ENCODE results near the gene CXorf58. TPM values are rescaled to one million over a fixed set of nuclear protein-coding genes. Genes with fewer than 3 reads are reported as not detected.
"Not testable (repeated sequence)": the region's sequence is repeated elsewhere in the genome, so short reads cannot be mapped to it uniquely, and the experiment has no call there.

Gene CXorf58, protein sequence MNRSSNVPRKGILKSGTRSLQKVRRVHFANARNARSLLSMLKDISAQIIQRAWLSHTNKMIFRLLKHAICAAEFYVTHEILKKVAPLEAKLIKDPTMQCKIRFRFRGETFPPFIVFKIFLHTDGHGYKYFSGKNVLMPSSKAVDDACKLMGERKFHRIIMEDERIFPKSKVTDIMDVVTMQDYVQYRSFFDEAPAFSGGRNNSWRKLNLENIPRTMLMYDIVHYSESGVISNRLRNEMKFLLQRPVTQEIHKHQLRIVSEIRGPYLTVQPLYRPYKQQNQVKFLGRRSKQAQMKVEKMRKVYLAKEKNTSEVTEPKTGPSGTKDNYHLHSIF
- polyA plus RNA-seq (2013, experiment 1 of 2) = not detected
- polyA plus RNA-seq (2013, experiment 2 of 2) = not detected

DNA sequence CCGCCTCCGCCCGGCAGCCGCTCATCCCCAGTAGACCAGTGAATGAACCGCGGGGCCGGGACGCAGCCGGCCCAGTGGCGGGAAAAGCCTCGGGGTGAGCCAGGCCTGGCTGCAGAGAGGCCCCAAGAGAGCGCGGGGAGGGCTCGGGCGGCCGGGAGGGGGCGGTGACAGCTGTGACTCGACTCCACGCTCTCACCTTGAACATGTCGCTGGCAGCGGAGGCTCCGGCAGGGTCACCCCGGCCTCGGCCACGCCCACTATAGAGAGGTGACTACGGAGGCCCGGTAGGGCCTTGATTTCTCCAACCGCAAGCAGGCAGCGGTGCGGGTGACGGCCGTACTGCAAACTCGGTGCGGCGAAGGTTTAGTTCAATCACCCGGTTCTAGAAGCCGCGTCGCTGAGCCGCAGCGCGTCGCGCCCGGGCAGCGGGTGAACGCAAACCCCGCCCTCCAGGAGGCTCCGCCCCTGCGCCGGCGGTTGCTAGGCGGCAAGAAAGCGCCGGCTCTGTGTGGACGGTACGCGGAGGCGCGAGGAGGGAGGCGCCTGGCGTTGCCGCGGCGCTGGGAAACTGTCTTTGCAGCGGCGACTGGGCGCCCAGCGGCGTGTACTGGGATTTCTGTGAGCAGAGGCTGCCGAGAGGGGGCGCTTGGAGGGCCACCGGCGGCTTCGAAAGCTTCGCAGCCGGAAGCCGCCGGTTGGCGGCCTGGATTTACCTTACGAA is at the start of gene CXorf58, which contains the start of gene APOO:
TSS of gene CXorf58 (plus strand) at position 509 of the 721 bp plus-strand sequence. CDS start 2,297 bp downstream, outside the sequence.
TSS of gene APOO (minus strand) at position 441 of the 721 bp plus-strand sequence. CDS start at position 205, 236 bp downstream.
- under 1% methylated on average over 70 of the region's 81 CpGs for WGBS

GRCh38 chrX:23859238-23859637 is 48.6 kb upstream of the CXorf58 start:
- not testable (repeated sequence) for H2AFZ ChIP-seq (ENCODE audit: low read depth, low read length); H4K8ac ChIP-seq (ENCODE audit: low read length); H3K23ac ChIP-seq (ENCODE audit: low read length in 2 of 2); H3K4me1 ChIP-seq (ENCODE audit: control insufficient read depth, insufficient read depth, low read depth, low read length); H3K9me3 ChIP-seq (ENCODE audit: control insufficient read depth, low read length); H3K4me3 ChIP-seq (ENCODE audit: insufficient read depth in 1 of 2, low read depth in 1 of 2, low read length in 2 of 2); H2AK5ac ChIP-seq (ENCODE audit: low read length, severe bottlenecking); H3K14ac ChIP-seq (ENCODE audit: low read length in 2 of 2); H3K36me3 ChIP-seq (ENCODE audit: control insufficient read depth in 1 of 2, insufficient read depth in 2 of 2, low read depth in 1 of 2, low read length in 2 of 2); DNase-seq; H3K18ac ChIP-seq (ENCODE audit: low read depth in 1 of 2, low read length in 2 of 2); H2BK12ac ChIP-seq (ENCODE audit: low read length in 2 of 2); H3K4me2 ChIP-seq (ENCODE audit: low read length, poor library complexity, severe bottlenecking); H2BK120ac ChIP-seq (ENCODE audit: low read depth, low read length); H2BK15ac ChIP-seq (ENCODE audit: low read depth, poor library complexity, severe bottlenecking); H3K27ac ChIP-seq (ENCODE audit: low read length, poor library complexity, severe bottlenecking); H3K27me3 ChIP-seq (ENCODE audit: control insufficient read depth in 1 of 2, insufficient read depth in 1 of 2, low read length in 2 of 2); H3K79me1 ChIP-seq (replicated peaks; ENCODE audit: low read length, poor library complexity, severe bottlenecking); H4K91ac ChIP-seq (ENCODE audit: low read length); H3K9ac ChIP-seq (ENCODE audit: low read length); H2BK5ac ChIP-seq (ENCODE audit: low read depth, low read length, poor library complexity, severe bottlenecking); H3K4ac ChIP-seq (ENCODE audit: low read depth in 1 of 2, low read length in 2 of 2)
- 100% methylated on average over 5 of the region's 7 CpGs for WGBS

More for the DNA sequence above, at the start of gene CXorf58, which contains the start of gene APOO:
- Histone ChIP-seq H3K23ac (ENCODE audit: low read length in 2 of 2) (no peak within 1 kb of the TSS), H3K9ac (ENCODE audit: low read length) (peak within 1 kb of the TSS; percentile 85), H3K4me1 (ENCODE audit: control insufficient read depth, insufficient read depth, low read depth, low read length) (no peaks in the 10 kb centered on the region), H4K8ac (ENCODE audit: low read length) (no peak within 1 kb of the TSS), H3K14ac (ENCODE audit: low read length in 2 of 2) (no peak within 1 kb of the TSS), H2AK5ac (ENCODE audit: low read length, severe bottlenecking) (no peak within 1 kb of the TSS), H3K36me3 (ENCODE audit: control insufficient read depth in 1 of 2, insufficient read depth in 2 of 2, low read depth in 1 of 2, low read length in 2 of 2) (no peaks in the 10 kb centered on the region), H3K79me1 (replicated peaks; ENCODE audit: low read length, poor library complexity, severe bottlenecking) (peaks cover 1% of the 10 kb centered on the region), H3K4me3 (ENCODE audit: insufficient read depth in 1 of 2, low read depth in 1 of 2, low read length in 2 of 2) (peak within 1 kb of the TSS; percentile 73 to 78), H3K4ac (ENCODE audit: low read depth in 1 of 2, low read length in 2 of 2) (no peak within 1 kb of the TSS), H2AFZ (ENCODE audit: low read depth, low read length) (no peak within 1 kb of the TSS), H4K91ac (ENCODE audit: low read length) (no peak within 1 kb of the TSS), H2BK120ac (ENCODE audit: low read depth, low read length) (no peak within 1 kb of the TSS), H3K18ac (ENCODE audit: low read depth in 1 of 2, low read length in 2 of 2) (peak within 1 kb of the TSS in 1 of 2 experiments; percentile 12), H3K4me2 (ENCODE audit: low read length, poor library complexity, severe bottlenecking) (peak within 1 kb of the TSS; percentile 57), H3K9me3 (ENCODE audit: control insufficient read depth, low read length) (no peaks in the 10 kb centered on the region), H2BK5ac (ENCODE audit: low read depth, low read length, poor library complexity, severe bottlenecking) (no peak within 1 kb of the TSS), H2BK12ac (ENCODE audit: low read length in 2 of 2) (no peak within 1 kb of the TSS), H3K27me3 (ENCODE audit: control insufficient read depth in 1 of 2, insufficient read depth in 1 of 2, low read length in 2 of 2) (peaks cover 0 to 4% of the 10 kb centered on the region in 2 experiments), H2BK15ac (ENCODE audit: low read depth, poor library complexity, severe bottlenecking) (no peak within 1 kb of the TSS), H3K27ac (ENCODE audit: low read length, poor library complexity, severe bottlenecking) (peak within 1 kb of the TSS; percentile 75)
- DNase-seq = peak; percentile 89

- H4K8ac ChIP-seq (ENCODE audit: low read length) = no peak overlapping the region
- no peak overlapping the region for H3K4ac ChIP-seq (ENCODE audit: low read depth in 1 of 2, low read length in 2 of 2)
- no peak overlapping the region for H2BK5ac ChIP-seq (ENCODE audit: low read depth, low read length, poor library complexity, severe bottlenecking)
- H3K9me3 ChIP-seq (ENCODE audit: control insufficient read depth, low read length) = no peaks in the 10 kb centered on the region
- 92% methylated on average over 2 of the region's 6 CpGs for WGBS
- H3K36me3 ChIP-seq (ENCODE audit: control insufficient read depth in 1 of 2, insufficient read depth in 2 of 2, low read depth in 1 of 2, low read length in 2 of 2) = peaks cover 0 to 4% of the 10 kb centered on the region in 2 experiments
- no peak overlapping the region for H2AFZ ChIP-seq (ENCODE audit: low read depth, low read length)
- DNase-seq = no peak
- no peaks in the 10 kb centered on the region for H3K27me3 ChIP-seq (ENCODE audit: control insufficient read depth in 1 of 2, insufficient read depth in 1 of 2, low read length in 2 of 2)
- H3K14ac ChIP-seq (ENCODE audit: low read length in 2 of 2) = no peak overlapping the region
- no peaks in the 10 kb centered on the region for H3K79me1 ChIP-seq (replicated peaks; ENCODE audit: low read length, poor library complexity, severe bottlenecking)
- no peak overlapping the region for H3K4me3 ChIP-seq (ENCODE audit: insufficient read depth in 1 of 2, low read depth in 1 of 2, low read length in 2 of 2)
- no peak overlapping the region for H3K27ac ChIP-seq (ENCODE audit: low read length, poor library complexity, severe bottlenecking)
- H4K91ac ChIP-seq (ENCODE audit: low read length) = no peak overlapping the region
- no peaks in the 10 kb centered on the region for H3K4me1 ChIP-seq (ENCODE audit: control insufficient read depth, insufficient read depth, low read depth, low read length)
- H3K4me2 ChIP-seq (ENCODE audit: low read length, poor library complexity, severe bottlenecking) = no peak overlapping the region
- no peak overlapping the region for H2BK15ac ChIP-seq (ENCODE audit: low read depth, poor library complexity, severe bottlenecking)
- no peak overlapping the region for H3K18ac ChIP-seq (ENCODE audit: low read depth in 1 of 2, low read length in 2 of 2)
- H3K9ac ChIP-seq (ENCODE audit: low read length) = no peak overlapping the region
- no peak overlapping the region for H3K23ac ChIP-seq (ENCODE audit: low read length in 2 of 2)
- no peak overlapping the region for H2BK120ac ChIP-seq (ENCODE audit: low read depth, low read length)
- H2BK12ac ChIP-seq (ENCODE audit: low read length in 2 of 2) = no peak overlapping the region
- H2AK5ac ChIP-seq (ENCODE audit: low read length, severe bottlenecking) = no peak overlapping the region
Observed at GRCh38 chrX:23861215-23861896, 46.5 kb upstream of the CXorf58 start.

DNA sequence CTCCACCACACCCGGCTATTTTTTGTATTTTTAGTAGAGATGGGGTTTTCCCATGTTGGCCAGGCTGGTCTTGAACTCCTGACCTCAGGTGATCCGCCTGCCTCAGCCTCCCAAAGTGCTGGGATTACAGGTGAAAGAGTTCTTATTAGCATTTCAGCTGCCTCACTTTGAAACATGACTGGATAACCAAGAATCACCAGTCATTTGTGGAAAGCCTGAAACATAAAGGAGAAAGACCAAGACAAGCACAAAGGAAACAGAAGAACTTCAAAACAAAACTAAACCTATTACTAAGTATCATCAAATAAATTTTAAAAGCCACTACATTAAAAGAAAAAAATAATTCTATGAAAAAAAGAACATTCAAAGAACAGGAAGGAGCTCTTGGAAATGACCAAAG is 45.9 kb upstream of the CXorf58 start:
- not testable (repeated sequence) for H3K9ac ChIP-seq (ENCODE audit: low read length); H2BK5ac ChIP-seq (ENCODE audit: low read depth, low read length, poor library complexity, severe bottlenecking); H4K8ac ChIP-seq (ENCODE audit: low read length); H3K79me1 ChIP-seq (replicated peaks; ENCODE audit: low read length, poor library complexity, severe bottlenecking); H3K9me3 ChIP-seq (ENCODE audit: control insufficient read depth, low read length); H3K4ac ChIP-seq (ENCODE audit: low read depth in 1 of 2, low read length in 2 of 2); H3K27me3 ChIP-seq (ENCODE audit: control insufficient read depth in 1 of 2, insufficient read depth in 1 of 2, low read length in 2 of 2); H4K91ac ChIP-seq (ENCODE audit: low read length); H3K23ac ChIP-seq (ENCODE audit: low read length in 2 of 2); H3K14ac ChIP-seq (ENCODE audit: low read length in 2 of 2); H3K27ac ChIP-seq (ENCODE audit: low read length, poor library complexity, severe bottlenecking); H2BK120ac ChIP-seq (ENCODE audit: low read depth, low read length); H2BK15ac ChIP-seq (ENCODE audit: low read depth, poor library complexity, severe bottlenecking); H3K36me3 ChIP-seq (ENCODE audit: control insufficient read depth in 1 of 2, insufficient read depth in 2 of 2, low read depth in 1 of 2, low read length in 2 of 2); H3K4me2 ChIP-seq (ENCODE audit: low read length, poor library complexity, severe bottlenecking); H3K4me1 ChIP-seq (ENCODE audit: control insufficient read depth, insufficient read depth, low read depth, low read length); H3K18ac ChIP-seq (ENCODE audit: low read depth in 1 of 2, low read length in 2 of 2); DNase-seq; H3K4me3 ChIP-seq (ENCODE audit: insufficient read depth in 1 of 2, low read depth in 1 of 2, low read length in 2 of 2); H2BK12ac ChIP-seq (ENCODE audit: low read length in 2 of 2); H2AFZ ChIP-seq (ENCODE audit: low read depth, low read length); H2AK5ac ChIP-seq (ENCODE audit: low read length, severe bottlenecking)
- no CpG with 5 or more reads among the region's 2 CpGs for WGBS
